Measurements from ENCODE around the gene UNKL.

UNKL gene

GRCh38 chr16:1414532-1415260, at the start of gene UNKL:
TSS of gene UNKL (minus strand) at chr16:1414704. CDS start at chr16:1414691, 13 bp downstream.
- H3K27ac Mint-ChIP-seq: peak within 1 kb of the TSS; percentile 87
- no peaks in the 10 kb centered on the region for H3K36me3 Mint-ChIP-seq
- H3K27me3 Mint-ChIP-seq: no peaks in the 10 kb centered on the region
- H3K4me1 Mint-ChIP-seq (ENCODE audit: low read depth): peaks cover 26% of the 10 kb centered on the region
- peak within 1 kb of the TSS; percentile 82 for H3K4me3 Mint-ChIP-seq
- no peaks in the 10 kb centered on the region for H3K9me3 Mint-ChIP-seq (ENCODE audit: low read depth)

GRCh38 chr16:1461146-1461545, 46.6 kb upstream of the UNKL start:
- no peak overlapping the region for H3K4me3 Mint-ChIP-seq
- H3K9me3 Mint-ChIP-seq (ENCODE audit: low read depth): no peaks in the 10 kb centered on the region
- H3K36me3 Mint-ChIP-seq: no peaks in the 10 kb centered on the region
- no peaks in the 10 kb centered on the region for H3K27me3 Mint-ChIP-seq
- no peaks in the 10 kb centered on the region for H3K4me1 Mint-ChIP-seq (ENCODE audit: low read depth)
- no peak overlapping the region for H3K27ac Mint-ChIP-seq

- H3K9me3 Mint-ChIP-seq (ENCODE audit: low read depth): no peaks in the 10 kb centered on the region
- no peaks in the 10 kb centered on the region for H3K4me1 Mint-ChIP-seq (ENCODE audit: low read depth)
- no peak overlapping the region for H3K27ac Mint-ChIP-seq
- no peaks in the 10 kb centered on the region for H3K27me3 Mint-ChIP-seq
- H3K36me3 Mint-ChIP-seq: no peaks in the 10 kb centered on the region
- H3K4me3 Mint-ChIP-seq: no peak overlapping the region
Observed at GRCh38 chr16:1460602-1461138, 46.2 kb upstream of the UNKL start.

GRCh38 chr16:1459967-1460366, 45.5 kb upstream of the UNKL start:
- Mint-ChIP-seq H3K27me3 (no peaks in the 10 kb centered on the region), H3K36me3 (no peaks in the 10 kb centered on the region), H3K27ac (no peak overlapping the region), H3K9me3 (ENCODE audit: low read depth) (no peaks in the 10 kb centered on the region), H3K4me3 (no peak overlapping the region), H3K4me1 (ENCODE audit: low read depth) (no peaks in the 10 kb centered on the region)

- Mint-ChIP-seq H3K27me3 (no peaks in the 10 kb centered on the region), H3K36me3 (no peaks in the 10 kb centered on the region), H3K9me3 (ENCODE audit: low read depth) (no peaks in the 10 kb centered on the region), H3K4me3 (no peak overlapping the region), H3K4me1 (ENCODE audit: low read depth) (no peaks in the 10 kb centered on the region), H3K27ac (no peak overlapping the region)
Observed at GRCh38 chr16:1458977-1459341, 44.5 kb upstream of the UNKL start.

GRCh38 chr16:1458336-1458976, 44.0 kb upstream of the UNKL start:
- Mint-ChIP-seq H3K4me1 (ENCODE audit: low read depth) (no peaks in the 10 kb centered on the region), H3K27ac (no peak overlapping the region), H3K9me3 (ENCODE audit: low read depth) (no peaks in the 10 kb centered on the region), H3K36me3 (no peaks in the 10 kb centered on the region), H3K4me3 (no peak overlapping the region), H3K27me3 (no peaks in the 10 kb centered on the region)

GRCh38 chr16:1457489-1458245, 43.2 kb upstream of the UNKL start:
- H3K27me3 Mint-ChIP-seq: no peaks in the 10 kb centered on the region
- H3K27ac Mint-ChIP-seq: no peak overlapping the region
- no peak overlapping the region for H3K4me3 Mint-ChIP-seq
- H3K9me3 Mint-ChIP-seq (ENCODE audit: low read depth): no peaks in the 10 kb centered on the region
- H3K36me3 Mint-ChIP-seq: no peaks in the 10 kb centered on the region
- H3K4me1 Mint-ChIP-seq (ENCODE audit: low read depth): no peaks in the 10 kb centered on the region

- no peaks in the 10 kb centered on the region for H3K27me3 Mint-ChIP-seq
- H3K27ac Mint-ChIP-seq: no peak overlapping the region
- no peak overlapping the region for H3K4me3 Mint-ChIP-seq
- no peaks in the 10 kb centered on the region for H3K36me3 Mint-ChIP-seq
- no peaks in the 10 kb centered on the region for H3K4me1 Mint-ChIP-seq (ENCODE audit: low read depth)
- H3K9me3 Mint-ChIP-seq (ENCODE audit: low read depth): no peaks in the 10 kb centered on the region
Observed at GRCh38 chr16:1456951-1457350, 42.4 kb upstream of the UNKL start.

GRCh38 chr16:1455190-1456171, 41.0 kb upstream of the UNKL start:
- H3K4me1 Mint-ChIP-seq (ENCODE audit: low read depth): no peaks in the 10 kb centered on the region
- H3K36me3 Mint-ChIP-seq: peaks cover 2% of the 10 kb centered on the region
- H3K4me3 Mint-ChIP-seq: no peak overlapping the region
- no peaks in the 10 kb centered on the region for H3K27me3 Mint-ChIP-seq
- no peaks in the 10 kb centered on the region for H3K9me3 Mint-ChIP-seq (ENCODE audit: low read depth)
- no peak overlapping the region for H3K27ac Mint-ChIP-seq

- Mint-ChIP-seq H3K9me3 (ENCODE audit: low read depth) (no peaks in the 10 kb centered on the region), H3K4me3 (no peak overlapping the region), H3K27me3 (no peaks in the 10 kb centered on the region), H3K36me3 (peaks cover 2% of the 10 kb centered on the region), H3K27ac (no peak overlapping the region), H3K4me1 (ENCODE audit: low read depth) (no peaks in the 10 kb centered on the region)
Observed at GRCh38 chr16:1454561-1454960, 40.1 kb upstream of the UNKL start.

GRCh38 chr16:1453316-1453715, 38.8 kb upstream of the UNKL start:
- Mint-ChIP-seq H3K4me1 (ENCODE audit: low read depth) (no peaks in the 10 kb centered on the region), H3K27ac (no peak overlapping the region), H3K36me3 (peaks cover 2% of the 10 kb centered on the region), H3K27me3 (no peaks in the 10 kb centered on the region), H3K9me3 (ENCODE audit: low read depth) (no peaks in the 10 kb centered on the region), H3K4me3 (no peak overlapping the region)

GRCh38 chr16:1452530-1452929, 38.0 kb upstream of the UNKL start:
- no peaks in the 10 kb centered on the region for H3K9me3 Mint-ChIP-seq (ENCODE audit: low read depth)
- no peaks in the 10 kb centered on the region for H3K27me3 Mint-ChIP-seq
- peaks cover 2% of the 10 kb centered on the region for H3K36me3 Mint-ChIP-seq
- no peak overlapping the region for H3K4me3 Mint-ChIP-seq
- H3K4me1 Mint-ChIP-seq (ENCODE audit: low read depth): no peaks in the 10 kb centered on the region
- no peak overlapping the region for H3K27ac Mint-ChIP-seq

GRCh38 chr16:1451702-1452392, 37.3 kb upstream of the UNKL start:
- no peaks in the 10 kb centered on the region for H3K9me3 Mint-ChIP-seq (ENCODE audit: low read depth)
- no peak overlapping the region for H3K27ac Mint-ChIP-seq
- H3K4me3 Mint-ChIP-seq: no peak overlapping the region
- H3K4me1 Mint-ChIP-seq (ENCODE audit: low read depth): no peaks in the 10 kb centered on the region
- peaks cover 2% of the 10 kb centered on the region for H3K36me3 Mint-ChIP-seq
- no peaks in the 10 kb centered on the region for H3K27me3 Mint-ChIP-seq

- no peaks in the 10 kb centered on the region for H3K27me3 Mint-ChIP-seq
- H3K9me3 Mint-ChIP-seq (ENCODE audit: low read depth): no peaks in the 10 kb centered on the region
- H3K27ac Mint-ChIP-seq: no peak overlapping the region
- H3K36me3 Mint-ChIP-seq: peaks cover 2% of the 10 kb centered on the region
- H3K4me1 Mint-ChIP-seq (ENCODE audit: low read depth): no peaks in the 10 kb centered on the region
- no peak overlapping the region for H3K4me3 Mint-ChIP-seq
Observed at GRCh38 chr16:1450841-1451240, 36.3 kb upstream of the UNKL start.

All from activated naive CD8-positive, alpha-beta T cell (primary cell).